Ishikawa (cell line): ENCODE results near the gene TM9SF3.

Source experiments
- CEBPB ChIP-seq: IDR thresholded peaks from 2 replicates; pipeline ENCODE4 v1.6.1; 2012
- CREB1 ChIP-seq: IDR thresholded peaks from 2 replicates; pipeline ENCODE4 v1.6.1; 2012; ENCODE audit warnings: low read depth
- EGR1 ChIP-seq: IDR thresholded peaks from 2 replicates; pipeline ENCODE4 v1.6.1; 2012
- EP300 ChIP-seq: IDR thresholded peaks from 2 replicates; pipeline ENCODE4 v1.6.1; 2012; ENCODE audit warnings: borderline replicate concordance
- FOXM1 ChIP-seq: IDR thresholded peaks from 2 replicates; pipeline ENCODE4 v1.6.1; 2012; ENCODE audit warnings: low read depth, borderline replicate concordance
- NFIC ChIP-seq: IDR thresholded peaks from 2 replicates; pipeline ENCODE4 v1.6.1; 2012
- RAD21 ChIP-seq: IDR thresholded peaks from 2 replicates; pipeline ENCODE4 v1.6.1; 2012; ENCODE audit warnings: low read depth
- TAF1 ChIP-seq: IDR thresholded peaks from 2 replicates; pipeline ENCODE4 v1.6.1; 2012; ENCODE audit warnings: low read depth, mild to moderate bottlenecking
- TCF12 ChIP-seq: IDR thresholded peaks from 2 replicates; pipeline ENCODE4 v1.6.1; 2012; ENCODE audit warnings: low read depth
- TEAD4 ChIP-seq: IDR thresholded peaks from 2 replicates; pipeline ENCODE4 v1.6.1; 2012
- YY1 ChIP-seq: IDR thresholded peaks from 2 replicates; pipeline ENCODE4 v1.6.1; 2012; ENCODE audit warnings: low read depth
- ZBTB7A ChIP-seq: IDR thresholded peaks from 2 replicates; pipeline ENCODE4 v1.6.1; 2012; ENCODE audit warnings: low read depth
- TF ChIP-seq, protein P1 (sequence below): IDR thresholded peaks from 2 replicates; pipeline ENCODE4 v1.6.1; 2012; ENCODE audit warnings: low read depth, mild to moderate bottlenecking
- TF ChIP-seq, protein P2 (sequence below): IDR thresholded peaks from 2 replicates; pipeline ENCODE4 v1.6.1; 2012
- TF ChIP-seq, protein P3 (sequence below): IDR thresholded peaks from 2 replicates; pipeline ENCODE4 v1.6.1; 2012

The TM9SF3 gene

GRCh38 chr10:96573036-96573435 lies 13.8 kb downstream of the TM9SF3 start:
- TF ChIP-seq, protein P1, sequence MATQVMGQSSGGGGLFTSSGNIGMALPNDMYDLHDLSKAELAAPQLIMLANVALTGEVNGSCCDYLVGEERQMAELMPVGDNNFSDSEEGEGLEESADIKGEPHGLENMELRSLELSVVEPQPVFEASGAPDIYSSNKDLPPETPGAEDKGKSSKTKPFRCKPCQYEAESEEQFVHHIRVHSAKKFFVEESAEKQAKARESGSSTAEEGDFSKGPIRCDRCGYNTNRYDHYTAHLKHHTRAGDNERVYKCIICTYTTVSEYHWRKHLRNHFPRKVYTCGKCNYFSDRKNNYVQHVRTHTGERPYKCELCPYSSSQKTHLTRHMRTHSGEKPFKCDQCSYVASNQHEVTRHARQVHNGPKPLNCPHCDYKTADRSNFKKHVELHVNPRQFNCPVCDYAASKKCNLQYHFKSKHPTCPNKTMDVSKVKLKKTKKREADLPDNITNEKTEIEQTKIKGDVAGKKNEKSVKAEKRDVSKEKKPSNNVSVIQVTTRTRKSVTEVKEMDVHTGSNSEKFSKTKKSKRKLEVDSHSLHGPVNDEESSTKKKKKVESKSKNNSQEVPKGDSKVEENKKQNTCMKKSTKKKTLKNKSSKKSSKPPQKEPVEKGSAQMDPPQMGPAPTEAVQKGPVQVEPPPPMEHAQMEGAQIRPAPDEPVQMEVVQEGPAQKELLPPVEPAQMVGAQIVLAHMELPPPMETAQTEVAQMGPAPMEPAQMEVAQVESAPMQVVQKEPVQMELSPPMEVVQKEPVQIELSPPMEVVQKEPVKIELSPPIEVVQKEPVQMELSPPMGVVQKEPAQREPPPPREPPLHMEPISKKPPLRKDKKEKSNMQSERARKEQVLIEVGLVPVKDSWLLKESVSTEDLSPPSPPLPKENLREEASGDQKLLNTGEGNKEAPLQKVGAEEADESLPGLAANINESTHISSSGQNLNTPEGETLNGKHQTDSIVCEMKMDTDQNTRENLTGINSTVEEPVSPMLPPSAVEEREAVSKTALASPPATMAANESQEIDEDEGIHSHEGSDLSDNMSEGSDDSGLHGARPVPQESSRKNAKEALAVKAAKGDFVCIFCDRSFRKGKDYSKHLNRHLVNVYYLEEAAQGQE = no peak
- TF ChIP-seq ZBTB7A (no peak), TCF12 (no peak), TEAD4 (no peak)
- TF ChIP-seq, protein P2, sequence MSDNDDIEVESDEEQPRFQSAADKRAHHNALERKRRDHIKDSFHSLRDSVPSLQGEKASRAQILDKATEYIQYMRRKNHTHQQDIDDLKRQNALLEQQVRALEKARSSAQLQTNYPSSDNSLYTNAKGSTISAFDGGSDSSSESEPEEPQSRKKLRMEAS = no peak

GRCh38 chr10:96570983-96571964 lies 15.5 kb downstream of the TM9SF3 start:
- TF ChIP-seq FOXM1 = no peak
- TF ChIP-seq, protein P1 = no peak
- no peak for TF ChIP-seq EGR1
- TF ChIP-seq, protein P3, sequence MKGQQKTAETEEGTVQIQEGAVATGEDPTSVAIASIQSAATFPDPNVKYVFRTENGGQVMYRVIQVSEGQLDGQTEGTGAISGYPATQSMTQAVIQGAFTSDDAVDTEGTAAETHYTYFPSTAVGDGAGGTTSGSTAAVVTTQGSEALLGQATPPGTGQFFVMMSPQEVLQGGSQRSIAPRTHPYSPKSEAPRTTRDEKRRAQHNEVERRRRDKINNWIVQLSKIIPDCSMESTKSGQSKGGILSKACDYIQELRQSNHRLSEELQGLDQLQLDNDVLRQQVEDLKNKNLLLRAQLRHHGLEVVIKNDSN = no peak
- TF ChIP-seq ZBTB7A = no peak
- no peak for TF ChIP-seq CREB1
- no peak for TF ChIP-seq RAD21
- no peak for TF ChIP-seq YY1
- TF ChIP-seq NFIC = no peak

DNA sequence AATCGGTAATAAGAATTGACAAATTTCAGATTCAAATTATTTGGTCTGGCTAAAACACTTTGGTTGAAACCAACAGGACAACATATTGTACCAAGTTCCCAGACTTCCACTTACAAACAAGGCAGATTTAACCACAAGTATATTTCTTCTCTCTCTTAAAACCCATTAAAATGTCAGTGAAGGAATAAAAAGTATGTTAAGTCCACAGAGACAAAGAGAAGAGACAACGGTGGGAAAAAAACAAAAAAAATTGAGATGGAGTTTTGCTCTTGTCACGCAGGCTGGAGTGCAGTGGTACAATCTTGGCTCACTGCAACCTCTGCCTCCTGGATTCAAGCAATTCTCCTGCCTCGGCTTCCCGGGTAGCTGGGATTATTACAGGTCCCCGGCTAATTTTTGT lies 16.3 kb downstream of the TM9SF3 start:
- TF ChIP-seq, protein P3 = no peak
- TF ChIP-seq RAD21 = no peak
- TF ChIP-seq EP300 = no peak
- TF ChIP-seq FOXM1 = no peak
- TF ChIP-seq NFIC = no peak
- no peak for TF ChIP-seq EGR1
- no peak for TF ChIP-seq TAF1
- no peak for TF ChIP-seq YY1

DNA sequence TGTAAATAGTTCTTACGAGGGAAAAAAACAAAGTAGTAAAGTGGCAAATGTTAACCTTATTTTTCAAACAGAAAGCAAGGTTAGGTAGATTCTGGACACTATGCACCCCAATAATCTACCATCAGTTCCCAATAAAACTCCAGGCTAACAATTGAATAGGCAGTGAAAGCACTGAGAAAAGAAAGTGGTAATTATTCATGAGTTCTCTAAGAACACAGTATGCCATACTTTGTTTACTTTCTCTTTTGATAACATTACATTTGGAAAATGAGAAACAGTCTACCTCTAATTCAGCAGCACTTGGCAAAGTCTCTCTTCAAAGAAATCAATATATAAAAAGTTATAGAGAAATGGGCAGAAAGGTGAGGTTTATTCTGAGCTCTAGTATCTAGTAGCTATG lies 18.4 kb downstream of the TM9SF3 start:
- TF ChIP-seq EGR1 (no peak), ZBTB7A (no peak), CEBPB (no peak), TAF1 (no peak)

- TF ChIP-seq, protein P2 = no peak
- TF ChIP-seq TAF1 (no peak), EGR1 (no peak), EP300 (no peak), YY1 (no peak), CREB1 (no peak), RAD21 (no peak), FOXM1 (no peak), TEAD4 (no peak), CEBPB (no peak)
- TF ChIP-seq, protein P1 = no peak
- TF ChIP-seq, protein P3 = no peak
These were observed 21.0 kb downstream of the TM9SF3 start for GRCh38 chr10:96565774-96566173.
